ENCODE results near the gene BCAS3.
"Not testable (repeated sequence)": the region's sequence is repeated elsewhere in the genome, so short reads cannot be mapped to it uniquely, and the experiment has no call there.

BCAS3 gene

DNA sequence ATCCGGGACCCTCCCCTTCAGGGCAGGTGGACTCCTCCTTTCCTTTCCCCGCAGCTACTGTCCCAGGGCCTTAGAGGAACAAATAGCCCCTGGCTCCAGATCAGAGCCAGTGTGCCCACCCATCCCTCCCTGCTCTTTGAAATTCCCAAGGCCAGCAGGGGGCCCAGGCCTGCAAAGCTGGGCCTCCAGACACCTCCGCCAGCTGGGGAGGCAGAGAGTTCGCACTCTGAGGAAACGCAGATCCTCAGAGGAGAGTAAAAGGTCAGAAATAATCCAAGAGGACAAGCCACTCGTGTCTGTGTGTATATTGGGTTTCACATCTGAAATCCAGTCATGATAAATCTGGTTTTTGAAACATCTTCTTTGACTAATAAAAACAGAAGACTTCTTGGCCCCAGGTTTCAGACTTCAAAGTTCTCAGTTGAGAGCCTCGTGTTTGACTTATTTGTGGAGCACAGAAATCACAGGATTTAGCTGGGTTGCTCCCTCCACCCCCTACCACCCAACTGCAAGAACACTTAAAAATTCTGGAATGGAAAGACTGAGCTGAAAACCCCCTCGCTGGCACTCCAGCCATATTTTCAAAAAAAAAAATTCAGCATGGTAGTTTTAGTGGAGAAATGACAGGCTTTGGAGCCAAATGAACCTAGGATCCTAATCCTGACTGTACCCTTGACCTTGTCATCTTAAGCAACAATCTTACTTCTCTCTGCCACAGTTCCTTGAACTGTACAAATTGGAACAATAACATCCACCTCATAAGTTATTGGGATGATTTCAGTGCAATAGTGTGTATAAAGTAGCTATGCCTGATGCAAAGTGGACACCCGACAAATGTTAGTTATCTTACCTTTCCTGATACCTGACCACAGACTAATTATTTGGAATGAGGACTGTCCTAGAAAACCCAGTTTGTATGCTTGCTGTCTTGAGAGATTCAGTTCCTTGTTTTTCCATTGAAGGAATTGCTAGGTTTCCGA is 677.5 kb downstream of the BCAS3 start:
- no peak overlapping the region for H3K4ac ChIP-seq (ENCODE audit: low read depth, low read length)
- DNase-seq, result peak; percentile 54
- no peak overlapping the region for H3K56ac ChIP-seq (ENCODE audit: low read length)
- H3K4me3 ChIP-seq (ENCODE audit: low read length), result no peak overlapping the region
- no CpG with 5 or more reads among the region's 10 CpGs for WGBS (ENCODE audit: extremely low coverage, insufficient coverage, low lambda C conversion rate)
- H3K36me3 ChIP-seq (ENCODE audit: control insufficient read depth, insufficient read depth, low read length), result no peaks in the 10 kb centered on the region
- H3K9ac ChIP-seq (ENCODE audit: low read length), result no peak overlapping the region
- H4K5ac ChIP-seq (ENCODE audit: low read length), result no peak overlapping the region
- H2BK120ac ChIP-seq (ENCODE audit: low read depth, low read length), result no peak overlapping the region
- no peaks in the 10 kb centered on the region for H3K79me1 ChIP-seq (ENCODE audit: low read length)
- no peaks in the 10 kb centered on the region for H3K79me2 ChIP-seq (ENCODE audit: control insufficient read depth, insufficient read depth, low read length)
- H4K8ac ChIP-seq (ENCODE audit: low read depth, low read length), result no peak overlapping the region
- no peak overlapping the region for H2BK15ac ChIP-seq (replicated peaks; ENCODE audit: low read depth)
- H3K27ac ChIP-seq (ENCODE audit: low read depth, low read length), result no peak overlapping the region
- H3K27me3 ChIP-seq (ENCODE audit: insufficient read depth, low read length, poor library complexity), result no peaks in the 10 kb centered on the region
- H3K23ac ChIP-seq (ENCODE audit: low read length), result no peak overlapping the region
- no peak overlapping the region for H2BK5ac ChIP-seq (ENCODE audit: low read length)
- H3K4me1 ChIP-seq (ENCODE audit: control insufficient read depth, low read depth, low read length), result peaks cover 5% of the 10 kb centered on the region
- no peak overlapping the region for H3K4me2 ChIP-seq (ENCODE audit: low read length)
- H2AK5ac ChIP-seq (ENCODE audit: low read length), result no peak overlapping the region
- no peak overlapping the region for H3K18ac ChIP-seq (ENCODE audit: low read length)

DNA sequence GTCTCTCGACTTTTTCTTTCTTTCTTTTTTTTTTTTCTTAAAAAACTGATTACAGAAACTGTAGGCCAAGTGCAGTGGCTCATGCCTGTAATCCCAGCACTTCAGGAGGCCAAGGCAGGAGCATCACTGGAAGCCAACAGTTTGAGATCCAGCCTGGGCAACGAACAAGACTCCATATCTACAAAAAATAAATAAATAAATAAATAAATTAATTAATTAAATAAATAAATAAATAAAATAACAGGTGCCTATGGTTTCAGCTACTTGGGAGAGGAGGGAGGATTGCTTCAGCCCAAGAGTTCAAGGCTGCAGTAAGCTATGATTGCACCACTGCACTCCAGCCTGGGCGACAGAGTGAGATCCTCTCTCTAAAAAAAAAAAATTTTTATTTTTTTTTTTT is 679.4 kb downstream of the BCAS3 start:
- WGBS (ENCODE audit: extremely low coverage, insufficient coverage, low lambda C conversion rate), result no CpG with 5 or more reads among the region's 3 CpGs
- H2BK5ac ChIP-seq (ENCODE audit: low read length); H3K56ac ChIP-seq (ENCODE audit: low read length): not testable (repeated sequence)

DNA sequence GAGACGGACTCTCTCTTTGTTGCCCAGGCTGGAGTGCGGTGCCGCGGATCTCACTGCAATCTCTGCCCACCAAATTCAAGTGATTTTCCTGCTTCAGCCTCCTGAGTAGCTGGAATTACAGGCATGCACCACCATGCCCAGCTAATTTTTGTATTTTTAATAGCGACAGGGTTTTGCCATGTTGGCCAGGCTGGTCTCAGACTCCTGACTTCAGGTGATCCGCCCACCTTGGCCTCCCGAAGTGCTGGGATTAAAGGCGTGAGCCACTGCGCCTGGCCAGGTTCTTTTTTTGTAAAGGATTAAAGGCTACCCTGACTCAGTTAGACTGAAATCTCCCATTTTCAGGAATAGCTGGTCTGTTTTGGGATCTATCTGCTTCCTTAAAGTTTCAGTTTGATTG is 681.9 kb downstream of the BCAS3 start:
- H3K4ac ChIP-seq (ENCODE audit: low read depth, low read length); H2AK5ac ChIP-seq (ENCODE audit: low read length); H2BK5ac ChIP-seq (ENCODE audit: low read length); H2BK120ac ChIP-seq (ENCODE audit: low read depth, low read length); H3K79me2 ChIP-seq (ENCODE audit: control insufficient read depth, insufficient read depth, low read length); H3K23ac ChIP-seq (ENCODE audit: low read length); H3K4me1 ChIP-seq (ENCODE audit: control insufficient read depth, low read depth, low read length); H4K8ac ChIP-seq (ENCODE audit: low read depth, low read length); H4K5ac ChIP-seq (ENCODE audit: low read length); H3K9ac ChIP-seq (ENCODE audit: low read length); H3K27ac ChIP-seq (ENCODE audit: low read depth, low read length); H2BK15ac ChIP-seq (replicated peaks; ENCODE audit: low read depth); DNase-seq; H3K56ac ChIP-seq (ENCODE audit: low read length); H3K27me3 ChIP-seq (ENCODE audit: insufficient read depth, low read length, poor library complexity); H3K4me3 ChIP-seq (ENCODE audit: low read length); H3K4me2 ChIP-seq (ENCODE audit: low read length); H3K79me1 ChIP-seq (ENCODE audit: low read length); H3K18ac ChIP-seq (ENCODE audit: low read length); H3K36me3 ChIP-seq (ENCODE audit: control insufficient read depth, insufficient read depth, low read length): not testable (repeated sequence)
- WGBS (ENCODE audit: extremely low coverage, insufficient coverage, low lambda C conversion rate), result no CpG with 5 or more reads among the region's 9 CpGs

More for the DNA sequence above, 679.4 kb downstream of the BCAS3 start:
- H2BK120ac ChIP-seq (ENCODE audit: low read depth, low read length); H3K4ac ChIP-seq (ENCODE audit: low read depth, low read length); H3K27me3 ChIP-seq (ENCODE audit: insufficient read depth, low read length, poor library complexity); H4K8ac ChIP-seq (ENCODE audit: low read depth, low read length); H3K79me2 ChIP-seq (ENCODE audit: control insufficient read depth, insufficient read depth, low read length); H3K23ac ChIP-seq (ENCODE audit: low read length); H3K27ac ChIP-seq (ENCODE audit: low read depth, low read length); H3K4me1 ChIP-seq (ENCODE audit: control insufficient read depth, low read depth, low read length); H3K79me1 ChIP-seq (ENCODE audit: low read length); H3K18ac ChIP-seq (ENCODE audit: low read length); H3K4me3 ChIP-seq (ENCODE audit: low read length); H3K4me2 ChIP-seq (ENCODE audit: low read length); H2BK15ac ChIP-seq (replicated peaks; ENCODE audit: low read depth); H3K36me3 ChIP-seq (ENCODE audit: control insufficient read depth, insufficient read depth, low read length); H2AK5ac ChIP-seq (ENCODE audit: low read length); DNase-seq; H4K5ac ChIP-seq (ENCODE audit: low read length); H3K9ac ChIP-seq (ENCODE audit: low read length): not testable (repeated sequence)

DNA sequence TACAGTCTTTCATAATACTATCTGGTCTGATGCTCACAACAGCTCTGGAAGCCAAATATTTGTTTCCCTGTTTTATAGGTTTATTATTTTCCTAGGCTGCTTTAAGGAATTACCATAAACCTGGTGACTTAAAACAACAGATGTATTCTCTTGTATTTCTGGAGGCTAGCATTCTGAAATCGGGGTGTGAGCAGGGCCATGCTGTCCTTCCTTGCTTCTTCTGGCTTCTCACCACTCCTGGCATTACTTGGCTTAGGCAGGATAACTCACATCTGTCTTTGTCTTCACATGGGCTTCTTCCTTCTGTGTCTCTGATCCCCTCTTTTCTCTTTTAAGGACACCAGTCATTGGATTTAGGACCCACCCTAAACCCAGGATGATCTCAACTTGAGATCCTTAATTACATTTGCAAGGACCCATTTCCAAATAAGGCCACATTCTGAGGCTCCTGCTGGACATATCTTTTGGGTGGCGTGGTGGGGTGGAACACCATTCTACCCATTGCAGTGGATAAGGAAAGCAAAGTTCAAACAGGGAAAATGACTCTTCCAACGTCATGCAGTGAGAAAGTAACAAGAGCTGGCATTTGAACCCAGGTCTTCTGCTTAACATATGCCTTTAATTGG is 682.8 kb downstream of the BCAS3 start:
- H3K56ac ChIP-seq (ENCODE audit: low read length), result no peak overlapping the region
- H3K18ac ChIP-seq (ENCODE audit: low read length), result no peak overlapping the region
- no peaks in the 10 kb centered on the region for H3K27me3 ChIP-seq (ENCODE audit: insufficient read depth, low read length, poor library complexity)
- no peak overlapping the region for H2BK120ac ChIP-seq (ENCODE audit: low read depth, low read length)
- H2AK5ac ChIP-seq (ENCODE audit: low read length), result no peak overlapping the region
- H2BK5ac ChIP-seq (ENCODE audit: low read length), result no peak overlapping the region
- H4K5ac ChIP-seq (ENCODE audit: low read length), result no peak overlapping the region
- no peak overlapping the region for H3K9ac ChIP-seq (ENCODE audit: low read length)
- no peak overlapping the region for H3K4me3 ChIP-seq (ENCODE audit: low read length)
- no peak overlapping the region for H2BK15ac ChIP-seq (replicated peaks; ENCODE audit: low read depth)
- H3K4me1 ChIP-seq (ENCODE audit: control insufficient read depth, low read depth, low read length), result no peaks in the 10 kb centered on the region
- H3K79me1 ChIP-seq (ENCODE audit: low read length), result no peaks in the 10 kb centered on the region
- no peaks in the 10 kb centered on the region for H3K79me2 ChIP-seq (ENCODE audit: control insufficient read depth, insufficient read depth, low read length)
- DNase-seq, result no peak
- no peak overlapping the region for H3K27ac ChIP-seq (ENCODE audit: low read depth, low read length)
- no peak overlapping the region for H3K4me2 ChIP-seq (ENCODE audit: low read length)
- no peak overlapping the region for H3K4ac ChIP-seq (ENCODE audit: low read depth, low read length)
- H3K36me3 ChIP-seq (ENCODE audit: control insufficient read depth, insufficient read depth, low read length), result no peaks in the 10 kb centered on the region
- H4K8ac ChIP-seq (ENCODE audit: low read depth, low read length), result no peak overlapping the region
- WGBS (ENCODE audit: extremely low coverage, insufficient coverage, low lambda C conversion rate), result no CpG with 5 or more reads among the region's 3 CpGs
- H3K23ac ChIP-seq (ENCODE audit: low read length), result no peak overlapping the region

GRCh38 chr17:61361084-61361483 is 683.4 kb downstream of the BCAS3 start:
- Histone ChIP-seq H3K27ac (ENCODE audit: low read depth, low read length) (no peak overlapping the region), H3K18ac (ENCODE audit: low read length) (no peak overlapping the region), H3K4me1 (ENCODE audit: control insufficient read depth, low read depth, low read length) (no peaks in the 10 kb centered on the region), H3K79me2 (ENCODE audit: control insufficient read depth, insufficient read depth, low read length) (no peaks in the 10 kb centered on the region), H3K56ac (ENCODE audit: low read length) (no peak overlapping the region), H4K5ac (ENCODE audit: low read length) (no peak overlapping the region), H2AK5ac (ENCODE audit: low read length) (no peak overlapping the region), H3K4ac (ENCODE audit: low read depth, low read length) (no peak overlapping the region), H3K4me3 (ENCODE audit: low read length) (no peak overlapping the region), H3K23ac (ENCODE audit: low read length) (no peak overlapping the region), H2BK15ac (replicated peaks; ENCODE audit: low read depth) (no peak overlapping the region), H3K9ac (ENCODE audit: low read length) (no peak overlapping the region), H2BK120ac (ENCODE audit: low read depth, low read length) (no peak overlapping the region), H3K4me2 (ENCODE audit: low read length) (no peak overlapping the region), H3K27me3 (ENCODE audit: insufficient read depth, low read length, poor library complexity) (no peaks in the 10 kb centered on the region), H2BK5ac (ENCODE audit: low read length) (no peak overlapping the region), H4K8ac (ENCODE audit: low read depth, low read length) (no peak overlapping the region), H3K79me1 (ENCODE audit: low read length) (no peaks in the 10 kb centered on the region), H3K36me3 (ENCODE audit: control insufficient read depth, insufficient read depth, low read length) (no peaks in the 10 kb centered on the region)
- DNase-seq, result no peak
- no CpG with 5 or more reads among the region's 2 CpGs for WGBS (ENCODE audit: extremely low coverage, insufficient coverage, low lambda C conversion rate)

All from mesendoderm (in vitro differentiated cells).